Cerebellar nuclear complex (tissue), 1 donor: ENCODE measurements around the gene TIAM2.
"Not testable (repeated sequence)": the region's sequence is repeated elsewhere in the genome, so short reads cannot be mapped to it uniquely, and the experiment has no call there.

Experiments used
- DNase-seq, 2 experiments: peaks; one replicate each; lab custom pipeline; 2025; lab: John Stamatoyannopoulos, UW

The TIAM2 gene

DNA sequence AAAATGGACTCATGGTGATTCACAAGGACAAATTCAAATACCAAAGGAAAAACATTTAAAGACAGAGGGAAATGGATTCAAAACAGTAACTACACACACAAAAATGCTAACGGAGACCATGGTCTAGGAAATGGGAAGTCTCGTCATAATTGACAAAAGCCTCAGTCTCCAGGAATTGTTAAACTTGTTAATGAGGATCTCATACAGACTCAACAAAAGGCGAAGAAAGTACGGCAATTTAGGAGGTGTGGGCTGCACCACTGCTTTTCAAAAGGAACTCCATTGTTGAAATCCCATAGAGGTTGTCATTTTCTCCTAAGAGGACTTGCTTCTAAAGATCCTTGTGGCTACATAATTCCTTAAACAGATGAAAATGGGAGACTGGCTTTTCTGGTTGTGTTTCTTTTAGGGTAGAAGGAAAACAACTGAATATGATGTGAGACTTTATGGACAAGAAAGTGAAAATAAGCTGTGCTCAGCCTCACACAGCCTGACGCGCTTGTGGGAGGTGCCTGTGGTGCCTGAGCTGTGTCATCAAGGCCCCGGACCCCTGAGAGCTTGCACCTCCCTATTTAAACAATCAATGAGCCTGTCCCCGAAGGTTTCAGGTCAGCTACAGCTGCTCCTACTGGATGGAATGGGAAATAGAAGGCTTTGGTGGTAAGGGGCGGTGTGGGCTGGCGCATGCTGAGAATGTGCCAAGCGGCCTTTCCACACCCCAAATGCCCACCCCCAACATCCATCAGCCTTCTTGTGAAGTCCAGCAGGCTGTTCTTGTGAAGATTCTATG is 266.2 kb downstream of the TIAM2 start:
- no peak for DNase-seq

DNA sequence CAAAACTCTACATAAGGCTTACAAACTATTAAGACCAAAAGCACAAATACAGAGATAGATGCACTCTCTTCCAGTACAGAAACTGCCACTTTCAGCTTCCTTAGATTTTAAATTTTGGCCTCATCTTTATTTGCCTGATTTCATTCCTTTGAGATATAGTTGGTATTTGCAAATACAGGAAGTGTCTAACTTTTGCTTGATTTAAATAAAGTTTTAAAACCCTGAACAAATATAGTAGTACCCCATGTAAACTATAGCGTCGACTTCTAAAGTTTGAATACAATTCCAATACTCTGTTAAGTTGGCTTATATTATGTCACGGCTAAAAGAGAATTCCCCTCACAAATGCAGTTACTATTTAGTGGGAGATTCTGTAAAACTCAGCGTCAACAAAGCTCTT is 267.5 kb downstream of the TIAM2 start:
- DNase-seq, result no peak

DNA sequence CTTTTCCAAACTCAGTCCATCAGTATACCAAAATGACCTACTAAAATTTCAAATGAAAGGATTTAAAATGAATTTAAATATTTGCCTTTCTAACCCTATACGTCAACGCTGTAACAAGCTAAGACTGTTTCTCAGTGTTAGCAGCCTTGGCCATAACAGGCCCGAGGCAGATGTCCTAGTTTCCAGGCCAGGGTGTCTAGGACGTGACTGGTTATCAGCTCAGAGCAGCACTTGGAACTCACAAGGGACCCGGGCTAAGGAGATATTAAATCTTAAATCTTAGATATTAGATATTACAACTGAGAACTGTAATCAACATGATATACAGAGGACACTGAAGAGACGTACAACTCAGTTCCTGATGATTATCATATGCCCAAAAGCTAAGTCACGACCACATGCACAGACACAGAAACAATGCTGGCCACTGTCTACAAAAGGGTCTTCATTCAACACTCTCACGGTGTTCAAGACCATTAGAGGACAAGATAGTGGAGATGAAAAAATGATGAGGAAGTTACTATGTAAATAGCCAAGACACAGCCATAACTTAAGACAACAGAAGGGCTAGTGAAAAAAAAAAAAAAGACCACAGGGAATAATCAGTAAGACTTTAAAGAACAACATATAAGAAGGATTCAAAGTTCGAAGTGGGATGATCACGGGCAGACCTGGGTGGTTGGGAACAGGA is 268.4 kb downstream of the TIAM2 start, which contains the start of gene CLDN20:
TSS of gene CLDN20 (plus strand) at position 641 of the 691 bp plus-strand sequence. CDS start 11,707 bp downstream, outside the sequence.
- DNase-seq, result no peak

DNA sequence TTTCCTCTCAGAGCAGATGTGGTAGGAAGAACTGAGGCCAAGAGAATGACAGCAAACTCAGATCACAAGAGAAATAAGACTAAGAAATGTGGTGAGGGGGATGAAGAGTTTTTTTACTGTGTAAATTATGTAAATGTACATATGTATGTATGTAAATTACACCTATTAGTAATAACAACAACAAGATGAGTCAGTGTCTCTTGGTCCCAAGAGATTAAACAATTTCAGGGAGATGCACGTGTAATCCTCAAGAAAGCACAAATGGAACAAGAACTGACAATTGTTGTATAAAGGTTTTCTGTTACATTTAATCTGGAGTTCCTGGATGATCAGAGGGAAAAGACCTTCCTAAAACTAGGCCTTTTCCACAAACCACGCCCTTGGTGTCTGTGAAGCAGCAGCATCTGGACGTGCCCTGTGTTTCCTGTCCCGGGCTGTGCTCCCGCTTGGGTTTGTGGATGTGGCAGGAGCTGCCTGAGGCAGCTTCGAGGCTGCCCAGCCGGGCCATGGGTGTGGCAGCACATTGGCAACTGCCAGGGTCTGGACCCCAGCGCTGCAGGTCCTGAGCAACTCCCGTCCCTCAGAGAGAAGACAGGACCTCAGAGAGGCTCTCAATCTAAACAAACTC is 269.7 kb downstream of the TIAM2 start:
- DNase-seq, result no peak

DNA sequence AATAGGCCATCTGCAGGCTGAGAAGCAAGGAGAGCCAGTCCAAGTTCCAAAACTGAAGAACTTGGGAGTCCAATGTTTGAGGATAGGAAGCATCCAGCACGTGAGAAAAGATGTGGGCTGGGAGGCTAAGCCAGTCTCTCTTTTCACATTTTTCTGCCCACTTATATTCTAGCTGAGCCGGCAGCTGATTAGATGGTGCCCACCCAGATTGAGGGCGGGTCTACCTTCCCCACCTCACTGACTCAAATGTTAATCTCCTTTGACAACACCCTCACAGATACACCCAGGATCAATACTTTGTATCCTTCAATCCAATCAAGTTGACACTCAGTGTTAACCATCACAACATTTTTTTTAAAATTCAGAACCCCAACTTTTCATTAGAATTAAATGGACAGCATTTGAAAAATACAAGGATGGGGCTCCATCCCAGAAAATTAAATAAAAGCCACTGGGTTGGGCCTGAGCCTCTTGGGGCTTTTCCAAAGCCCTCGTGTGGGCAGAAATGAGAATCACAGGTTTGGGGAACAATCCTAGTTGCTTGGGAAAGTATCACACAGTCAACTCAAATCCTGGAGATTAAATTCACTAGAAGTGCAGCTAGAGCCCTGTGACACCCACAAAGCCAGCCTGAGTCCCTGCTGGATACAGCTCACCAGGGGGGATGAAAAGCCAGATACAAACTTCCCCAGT is 270.9 kb downstream of the TIAM2 start:
- DNase-seq, result no peak

DNA sequence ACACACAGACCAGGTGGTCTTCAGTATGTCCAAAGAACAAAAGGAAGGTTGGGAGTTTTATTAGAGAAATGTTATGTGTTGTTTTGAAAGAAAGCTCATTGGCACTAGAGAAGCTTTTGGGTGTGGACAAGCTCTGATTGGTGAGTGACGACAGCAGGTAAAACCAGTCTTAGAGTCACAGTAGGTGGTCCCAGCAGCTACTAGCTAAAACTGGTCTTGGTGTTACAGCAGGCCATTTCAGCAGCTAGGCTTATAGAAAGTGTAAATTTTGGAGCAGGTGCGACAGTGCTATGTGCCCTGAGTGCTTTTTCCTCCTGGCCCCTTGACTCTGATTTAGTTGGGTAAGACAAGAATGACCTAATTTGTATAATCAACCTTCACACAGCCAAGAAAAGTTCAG is 272.3 kb downstream of the TIAM2 start:
- DNase-seq, result no peak

DNA sequence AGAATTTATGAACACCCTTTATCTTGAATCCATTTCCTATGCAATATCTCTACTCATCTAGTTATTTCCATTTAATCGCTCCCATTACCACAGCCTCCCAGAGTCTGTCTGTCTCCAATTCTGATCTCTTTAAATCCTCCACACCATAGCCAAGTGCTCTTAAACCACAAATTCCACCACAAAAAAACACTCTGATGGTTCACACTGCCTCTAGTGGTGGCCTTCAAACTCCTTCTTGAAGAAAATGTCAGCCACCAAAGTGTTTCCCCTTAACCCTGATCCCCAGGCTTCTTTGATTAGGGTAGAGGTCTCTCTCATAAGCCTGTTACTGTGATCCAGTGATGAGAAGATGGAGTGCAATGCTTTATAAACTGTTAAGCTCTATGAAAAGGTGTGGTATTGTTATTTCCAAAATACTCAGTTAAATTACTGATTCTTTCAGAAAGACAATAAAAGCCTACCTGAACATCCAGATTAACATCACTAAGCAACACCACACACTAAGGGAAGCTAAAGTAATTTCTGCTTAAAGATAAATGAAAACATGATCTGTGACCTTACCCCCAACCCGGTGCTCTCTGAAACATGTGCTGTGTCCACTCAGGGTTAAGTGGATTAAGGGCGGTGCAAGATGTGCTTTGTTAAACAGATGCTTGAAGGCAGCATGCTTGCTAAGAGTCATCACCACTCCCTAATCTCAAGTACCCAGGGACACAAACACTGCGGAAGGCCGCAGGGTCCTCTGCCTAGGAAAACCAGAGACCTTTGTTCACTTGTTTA is 273.2 kb downstream of the TIAM2 start:
- not testable (repeated sequence) for DNase-seq

DNA sequence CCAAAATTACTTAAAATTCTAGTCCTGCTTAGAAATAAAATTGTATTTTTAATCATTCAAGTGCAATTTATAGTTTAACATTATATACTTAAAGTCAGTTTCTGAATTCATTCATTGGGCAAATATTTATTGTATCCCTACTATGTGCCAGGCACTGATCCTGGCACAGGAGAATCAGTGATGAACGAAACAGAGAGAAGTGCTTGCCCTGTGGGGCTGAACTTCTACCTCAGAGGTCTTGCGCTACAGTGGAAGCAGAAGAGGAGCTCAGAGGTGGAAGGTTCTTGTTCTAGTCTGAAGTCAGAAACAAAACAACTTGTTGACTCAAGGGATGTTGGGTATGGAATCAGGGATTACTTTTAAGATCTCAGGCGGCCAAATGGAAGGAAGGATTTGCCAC is 274.6 kb downstream of the TIAM2 start:
- no peak for DNase-seq

DNA sequence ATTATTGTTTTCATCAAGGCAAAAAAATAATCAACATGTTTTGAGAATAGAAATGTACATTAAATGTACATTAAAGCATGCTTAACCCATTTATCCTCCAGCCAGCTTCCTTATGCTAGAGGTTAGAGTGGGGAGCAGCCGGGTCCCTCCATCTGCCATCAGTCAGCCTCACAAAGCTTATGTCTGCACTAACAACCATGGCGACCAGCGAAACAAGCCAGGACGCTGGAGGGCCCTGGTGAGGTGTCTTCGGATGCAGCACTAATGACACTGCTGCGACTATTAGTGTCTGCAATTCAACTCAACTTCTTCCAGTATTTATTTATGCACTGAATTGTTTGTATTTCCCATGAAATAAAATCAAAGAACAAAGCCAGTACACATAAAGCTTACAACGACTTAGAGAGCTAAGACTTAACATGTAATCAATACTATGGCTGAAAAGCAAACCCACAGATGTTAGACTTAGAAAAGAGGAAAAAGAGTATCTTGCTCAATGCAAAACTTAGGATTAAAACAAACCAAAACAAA is 275.5 kb downstream of the TIAM2 start:
- DNase-seq, result no peak

DNA sequence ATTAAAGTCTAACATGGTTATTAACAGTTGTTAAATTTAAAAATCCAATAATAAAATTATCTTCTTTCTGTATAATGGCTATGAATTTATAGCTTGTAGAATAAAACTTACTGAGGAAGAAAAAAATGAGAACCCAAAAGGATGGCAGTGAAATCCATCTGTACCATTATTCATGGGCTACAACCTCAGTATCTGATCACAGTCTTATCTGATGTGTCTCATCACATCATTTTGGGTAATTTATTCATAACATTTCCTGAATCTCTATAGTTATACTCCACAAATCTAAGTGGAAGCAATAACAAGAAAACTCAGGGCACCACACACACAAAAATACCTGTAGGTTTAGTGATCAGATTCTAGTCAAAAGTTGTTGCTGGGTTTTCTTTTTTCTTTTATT is 276.0 kb downstream of the TIAM2 start:
- no peak for DNase-seq

DNA sequence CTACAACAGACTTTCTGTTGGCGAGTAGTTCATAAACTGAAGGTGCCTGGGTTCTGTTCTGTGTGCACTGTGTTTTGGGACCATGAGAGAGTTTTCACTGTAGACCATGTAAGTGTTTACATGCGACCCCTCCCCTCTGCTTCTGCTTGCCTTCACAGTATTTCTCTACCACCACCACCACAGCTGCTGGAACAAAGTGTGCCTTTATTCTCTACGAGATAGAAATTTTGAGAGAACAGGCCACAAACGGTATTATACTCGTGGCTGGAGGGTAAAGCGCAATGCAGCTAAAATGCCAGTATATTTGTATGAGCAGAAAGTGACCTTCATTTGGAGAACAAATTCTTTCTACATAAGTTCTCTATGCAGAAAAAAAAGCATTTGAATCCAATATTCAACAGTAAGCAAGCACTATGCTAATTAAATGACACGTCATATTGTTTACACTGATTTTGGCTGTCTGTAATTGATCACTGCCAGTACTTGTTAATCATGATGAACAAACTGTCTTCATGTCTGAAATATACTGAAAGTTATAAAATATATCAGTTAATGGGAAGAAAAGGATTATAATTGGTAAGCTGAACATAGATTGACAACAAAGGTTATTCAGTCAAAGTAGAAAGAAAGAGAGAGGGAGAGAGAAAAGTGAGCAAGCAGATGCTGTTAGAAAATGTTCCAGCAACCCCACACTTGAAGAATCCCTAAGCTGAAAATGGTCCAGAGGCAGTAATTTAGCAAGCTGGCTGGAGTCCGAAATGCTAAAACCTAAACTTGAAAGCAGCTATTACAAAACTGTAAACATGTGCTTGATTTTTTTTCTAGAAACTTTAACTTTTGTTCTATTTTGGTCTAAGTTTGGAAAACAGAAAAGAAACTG is 277.5 kb downstream of the TIAM2 start:
- no peak for DNase-seq

DNA sequence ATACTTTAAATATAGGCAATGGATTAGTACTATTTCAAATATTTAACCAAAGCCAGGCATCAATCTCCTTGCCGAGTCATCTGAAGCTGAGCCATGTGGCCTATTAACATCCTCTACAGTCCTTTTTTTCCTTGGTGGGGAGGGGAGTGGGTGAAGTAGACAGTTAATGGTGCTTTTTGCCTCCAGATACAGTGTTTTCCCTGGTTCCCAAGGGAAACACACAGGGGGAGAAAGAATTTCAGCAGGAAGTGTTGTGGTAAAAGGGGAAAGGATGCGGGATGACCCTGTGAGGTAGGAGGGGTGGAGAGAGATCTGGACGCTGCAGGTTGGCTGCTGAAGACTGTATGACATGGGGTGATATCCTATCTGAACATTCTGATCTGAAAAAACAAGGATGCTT is 278.3 kb downstream of the TIAM2 start:
- DNase-seq, result no peak

DNA sequence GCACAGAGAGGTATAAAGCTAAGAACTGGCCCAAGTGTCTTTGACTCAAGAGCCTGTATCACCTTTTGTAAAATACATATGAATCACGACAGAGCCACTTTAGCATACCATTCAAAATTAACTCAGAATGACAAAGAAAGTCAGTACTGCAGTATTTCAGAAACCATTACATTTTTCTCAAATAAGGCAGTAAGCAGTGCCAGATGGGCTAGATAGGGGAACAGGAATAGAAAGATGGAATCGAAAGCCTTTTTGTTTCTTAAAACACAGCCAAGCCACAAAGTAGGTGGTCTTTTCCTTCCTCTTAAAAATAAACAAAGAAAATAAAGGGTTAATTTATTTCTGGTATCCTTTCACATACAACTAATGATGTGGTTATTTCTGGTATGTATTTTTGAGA is 279.0 kb downstream of the TIAM2 start:
- no peak for DNase-seq

DNA sequence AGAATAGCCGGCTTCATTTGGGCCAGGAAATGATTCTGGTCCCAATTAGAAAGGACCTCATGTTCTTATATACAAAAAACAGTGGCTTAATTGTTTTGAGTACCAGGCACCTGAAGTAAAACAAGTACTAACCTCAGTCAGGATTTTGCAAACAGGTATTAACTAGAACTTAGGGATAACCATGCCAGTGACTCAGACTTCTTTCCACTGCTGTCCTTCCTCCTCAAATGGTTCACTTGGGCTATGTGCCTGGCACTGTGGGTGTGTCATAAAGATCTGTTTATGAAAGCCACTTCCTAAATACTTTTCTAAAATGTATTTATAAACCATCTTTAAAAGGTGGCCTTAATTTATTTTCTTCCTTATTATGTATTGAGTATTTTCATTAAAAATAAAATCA is 279.4 kb downstream of the TIAM2 start:
- no peak for DNase-seq

DNA sequence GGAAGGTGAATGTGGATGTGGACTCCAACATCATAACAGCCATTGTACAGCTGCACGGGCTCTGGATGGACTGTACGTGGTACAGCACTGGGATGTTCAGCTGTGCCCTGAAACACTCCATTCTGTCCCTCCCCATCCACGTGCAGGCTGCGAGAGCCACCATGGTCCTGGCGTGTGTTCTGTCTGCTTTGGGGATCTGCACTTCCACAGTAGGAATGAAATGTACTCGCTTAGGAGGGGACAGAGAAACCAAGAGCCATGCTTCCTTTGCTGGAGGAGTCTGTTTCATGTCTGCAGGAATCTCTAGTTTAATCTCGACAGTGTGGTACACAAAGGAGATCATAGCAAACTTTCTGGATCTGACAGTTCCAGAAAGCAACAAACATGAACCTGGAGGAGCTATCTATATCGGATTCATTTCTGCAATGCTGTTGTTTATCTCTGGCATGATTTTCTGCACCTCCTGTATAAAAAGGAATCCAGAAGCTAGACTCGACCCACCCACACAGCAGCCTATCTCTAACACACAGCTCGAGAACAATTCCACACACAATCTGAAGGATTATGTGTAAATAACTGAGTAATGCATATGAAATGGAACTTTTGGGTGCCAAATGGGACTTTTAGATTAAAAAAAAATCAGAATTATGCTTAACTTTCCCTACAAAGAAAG is 280.8 kb downstream of the TIAM2 start:
- no peak for DNase-seq

DNA sequence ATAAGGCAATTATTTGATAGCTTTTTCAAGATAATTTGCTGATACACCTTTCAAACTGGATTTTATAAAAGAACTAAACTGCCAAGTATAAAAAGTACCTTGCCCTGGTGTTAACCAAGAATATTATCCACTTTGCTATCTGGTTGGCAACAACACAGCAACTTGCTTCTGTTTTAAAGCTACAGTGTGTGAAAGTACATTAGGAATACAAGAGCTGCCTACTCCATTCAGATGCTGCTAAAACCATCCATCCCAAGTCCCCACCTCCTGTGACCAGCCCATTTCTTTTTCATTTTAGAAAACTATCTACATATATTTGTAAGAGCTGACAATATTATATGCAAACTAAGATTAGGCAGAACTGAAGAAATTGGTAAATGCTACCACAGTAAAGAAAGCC is 281.5 kb downstream of the TIAM2 start:
- no peak for DNase-seq

DNA sequence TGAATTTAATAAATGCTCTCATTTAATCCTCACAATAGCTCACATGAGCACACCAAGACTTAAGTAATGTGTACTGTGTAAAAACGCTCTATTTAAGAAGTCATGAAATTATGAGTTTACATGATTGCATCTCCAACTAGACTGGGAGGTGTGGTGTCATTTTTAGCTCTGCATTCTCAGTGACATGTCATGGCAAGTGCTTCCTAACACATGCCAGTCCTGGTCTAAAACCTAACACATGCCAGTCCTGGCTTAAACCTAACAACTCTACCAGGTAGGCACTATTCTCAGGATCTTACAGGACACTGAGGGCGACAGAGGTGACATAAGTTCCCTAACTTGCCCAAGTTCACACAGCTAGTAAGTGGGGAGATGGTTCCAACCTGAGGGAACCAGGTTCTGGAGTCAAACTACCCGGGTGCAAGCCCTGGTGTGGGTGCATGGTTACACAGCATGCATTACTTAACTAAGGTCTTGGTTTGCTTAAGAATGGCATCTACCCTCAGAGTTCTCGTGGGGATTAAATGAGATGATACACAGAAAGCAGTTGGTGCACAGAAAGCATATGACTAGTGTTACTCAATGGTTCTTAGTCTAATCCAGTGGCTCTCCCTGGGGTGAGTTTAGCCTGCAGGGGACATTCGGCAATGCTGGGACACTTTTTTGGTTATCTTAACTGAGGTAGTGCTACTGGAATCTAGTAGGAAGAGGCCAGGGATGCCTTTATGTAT is 283.4 kb downstream of the TIAM2 start:
- DNase-seq, result no peak

DNA sequence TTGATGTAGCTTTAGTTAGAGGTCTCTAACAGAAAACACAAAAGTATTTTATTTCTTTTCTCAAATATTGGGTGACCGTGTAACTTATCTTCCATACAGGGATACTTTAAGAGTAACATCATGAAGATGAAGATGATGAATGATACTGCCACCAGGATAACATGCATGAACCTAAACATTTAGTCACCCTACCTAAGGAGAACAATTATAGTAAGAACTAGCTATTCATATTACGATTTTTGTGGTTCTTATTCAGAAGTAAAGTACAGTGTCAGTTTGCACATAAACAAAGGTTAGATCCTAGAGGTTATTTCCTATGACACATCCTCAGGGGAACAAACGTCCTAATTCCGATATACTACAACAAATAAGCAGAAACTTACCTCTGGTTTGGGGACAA is 289.7 kb downstream of the TIAM2 start:
- DNase-seq, result no peak

DNA sequence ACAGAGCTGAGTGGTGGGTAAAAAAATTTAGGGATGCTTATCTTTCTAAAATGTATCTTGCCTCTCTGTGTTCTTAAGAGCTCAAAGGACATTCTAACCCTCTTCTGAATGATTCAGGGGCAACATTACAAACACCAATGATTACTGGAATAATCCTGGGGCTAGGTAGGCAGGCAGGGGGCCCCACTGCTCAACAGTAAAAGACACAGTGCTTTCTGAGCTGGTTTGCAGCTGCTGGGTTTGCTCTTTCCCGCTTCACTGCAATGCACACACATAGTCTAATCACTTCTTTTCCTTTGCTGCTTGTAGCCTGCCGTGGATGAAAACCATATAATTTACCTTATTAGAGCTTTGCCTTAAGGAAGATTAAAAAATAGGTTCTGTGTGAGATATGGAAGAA is 292.6 kb downstream of the TIAM2 start:
- no peak for DNase-seq
